K562 (cell line): ENCODE measurements around the gene MS4A6E. TPM values are rescaled to one million over a fixed set of nuclear protein-coding genes. Genes with fewer than 3 reads are reported as not detected.

Experiments
- CHD7 ChIP-seq: fragments of 200-600 bp; sonication (generic); IDR thresholded peaks from one replicate; pipeline ENCODE4 v1.6.1; 2012; ENCODE audit warnings: mild to moderate bottlenecking, low read depth, low read length, inconsistent platforms
- GTF3C2 ChIP-seq: IDR thresholded peaks from 3 replicates; pipeline ENCODE4 v1.6.1; 2011; ENCODE audit warnings: borderline replicate concordance, mild to moderate bottlenecking, moderate library complexity; ENCODE audit not compliant: insufficient read length; ENCODE audit errors: extremely low read depth
- IRF2 ChIP-seq: sonication (generic); formaldehyde crosslinking; IDR thresholded peaks from 2 replicates; pipeline ENCODE4 v1.8.1; 2022; ENCODE audit warnings: mild to moderate bottlenecking, missing genetic modification reagents
- MTA1 ChIP-seq: fragments of 450-650 bp; IDR thresholded peaks from 2 replicates; pipeline ENCODE4 v1.6.1; 2017; ENCODE audit warnings: borderline replicate concordance
- NFATC3 ChIP-seq: fragments of 450-650 bp; IDR thresholded peaks from 2 replicates; pipeline ENCODE4 v1.6.1; 2017; ENCODE audit warnings: mild to moderate bottlenecking
- NR2C1 ChIP-seq, 2 experiments: fragments of 450-650 bp; IDR thresholded peaks; 2 replicates each; pipeline ENCODE4 v1.6.1; 2017; ENCODE audit warnings: mild to moderate bottlenecking in 2 of 2, antibody characterized with exemption in 1 of 2, inconsistent platforms in 1 of 2, missing compliant biosample characterization in 1 of 2, missing genetic modification characterization in 1 of 2
- PCBP2 ChIP-seq: fragments of 200-400 bp; formaldehyde crosslinking; IDR thresholded peaks from 2 replicates; pipeline ENCODE4 v1.6.1; 2018; ENCODE audit warnings: low read length, low read depth, mild to moderate bottlenecking, moderate library complexity; ENCODE audit not compliant: poor library complexity, severe bottlenecking
- SMC3 ChIP-seq: conservative IDR thresholded peaks from 2 replicates; pipeline ENCODE4 v1.6.1; 2011; ENCODE audit warnings: low read depth, low read length, improper control_type of control experiment; ENCODE audit not compliant: insufficient read depth
- ZNF644 ChIP-seq: fragments of 200-800 bp; sonication (Bioruptor generic); IDR thresholded peaks from 2 replicates; pipeline ENCODE4 v1.6.1; 2016; ENCODE audit warnings: low read depth, missing genetic modification characterization, missing compliant biosample characterization
- polyA plus RNA-seq, 8 experiments: library from polyadenylated mRNA; depleted of rRNA in 4 of 8; stranded (reverse) in 5 of 8; unstranded in 3 of 8; fragments of >200 nt; fragmentation: Nextera tagmentation in 2 of 8; fragmentation: Illumina TruSeq in 1 of 8; extraction: Ambion mirVana in 2 of 8; extraction: Trizol in 1 of 8; gene quantifications; 2 replicates each; pipeline versions ENCODE4 v1.2.1 to v1.2.3, GENCODE V29; 2011 to 2014; ENCODE audit warnings: inconsistent platforms in 1 of 8, missing spikeins in 1 of 8
- total RNA-seq, 7 experiments: library from RNA; depleted of rRNA in 6 of 7; stranded (reverse); fragments of >200 nt in 6 of 7; fragmentation: Illumina TruSeq in 2 of 7; extraction: Trizol in 2 of 7; gene quantifications; 2 replicates each; pipeline versions ENCODE4 v1.2.1 to v1.2.3, GENCODE V29; 2011 to 2021; ENCODE audit warnings: low replicate concordance in 1 of 7

MS4A6E gene
- total and polyA plus RNA-seq, 9 of the 15 experiments (the other 6 are each of a cell fraction or from before 2014, with no cell fraction given), result 0.13 to 0.15 TPM; not detected in 7

GRCh38 chr11:60303661-60304060, 23.4 kb upstream of the MS4A6E start (continued):
- TF ChIP-seq MTA1, result no peak
- TF ChIP-seq NR2C1 (IDR thresholded peaks at IDR 0.05), result no peak
- TF ChIP-seq NR2C1 (tag; IDR thresholded peaks at IDR 0.05), result no peak
- no peak for TF ChIP-seq GTF3C2
- no peak for TF ChIP-seq CHD7
- TF ChIP-seq SMC3, result no peak
- TF ChIP-seq IRF2, result no peak
- TF ChIP-seq ZNF644 (tag), result no peak
- TF ChIP-seq NFATC3, result no peak
- TF ChIP-seq PCBP2, result no peak
